Measurements from ENCODE around the gene FAM184B. TPM values are rescaled to one million over a fixed set of nuclear protein-coding genes. Genes with fewer than 3 reads are reported as not detected.

The FAM184B gene
- polyA plus RNA-seq, 1 experiment: 0.01 TPM

DNA sequence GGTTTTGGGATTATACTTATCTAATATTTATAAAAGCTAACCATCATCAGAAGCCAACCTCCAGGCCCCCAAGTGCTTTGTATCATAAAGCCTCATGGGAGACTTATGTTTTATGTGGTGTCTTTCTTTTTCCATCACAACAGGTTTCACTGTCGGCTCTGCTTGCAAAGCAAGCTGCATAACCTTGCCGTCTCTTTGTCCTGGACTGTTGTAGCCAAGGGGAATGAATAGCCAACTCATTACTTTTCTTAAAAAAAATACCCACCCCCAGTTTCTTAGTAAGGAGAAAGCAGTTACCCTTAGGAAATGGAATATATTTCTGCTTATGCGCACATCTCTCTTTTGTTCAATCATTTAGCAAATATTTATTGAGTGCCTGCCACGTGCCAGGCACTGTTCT lies 40.7 kb downstream of the FAM184B start:
- ChIA-PET CTCF (interaction anchor here (0.9 to 1.4 kb wide), 2 partner anchors 22 to 39 kb away, joined by 3 read pairs; no protein-coding TSS in a partner anchor), POLR2A (no interaction called here)
- Histone ChIP-seq H3K27me3 (ENCODE audit: control insufficient read depth, insufficient read depth, low read length) (no peaks in the 10 kb centered on the region), H3K4me3 (ENCODE audit: low read depth, low read length) (no peak overlapping the region), H3K36me3 (ENCODE audit: control insufficient read depth, insufficient read depth, low read length) (no peaks in the 10 kb centered on the region)
- TF ChIP-seq, protein P1, sequence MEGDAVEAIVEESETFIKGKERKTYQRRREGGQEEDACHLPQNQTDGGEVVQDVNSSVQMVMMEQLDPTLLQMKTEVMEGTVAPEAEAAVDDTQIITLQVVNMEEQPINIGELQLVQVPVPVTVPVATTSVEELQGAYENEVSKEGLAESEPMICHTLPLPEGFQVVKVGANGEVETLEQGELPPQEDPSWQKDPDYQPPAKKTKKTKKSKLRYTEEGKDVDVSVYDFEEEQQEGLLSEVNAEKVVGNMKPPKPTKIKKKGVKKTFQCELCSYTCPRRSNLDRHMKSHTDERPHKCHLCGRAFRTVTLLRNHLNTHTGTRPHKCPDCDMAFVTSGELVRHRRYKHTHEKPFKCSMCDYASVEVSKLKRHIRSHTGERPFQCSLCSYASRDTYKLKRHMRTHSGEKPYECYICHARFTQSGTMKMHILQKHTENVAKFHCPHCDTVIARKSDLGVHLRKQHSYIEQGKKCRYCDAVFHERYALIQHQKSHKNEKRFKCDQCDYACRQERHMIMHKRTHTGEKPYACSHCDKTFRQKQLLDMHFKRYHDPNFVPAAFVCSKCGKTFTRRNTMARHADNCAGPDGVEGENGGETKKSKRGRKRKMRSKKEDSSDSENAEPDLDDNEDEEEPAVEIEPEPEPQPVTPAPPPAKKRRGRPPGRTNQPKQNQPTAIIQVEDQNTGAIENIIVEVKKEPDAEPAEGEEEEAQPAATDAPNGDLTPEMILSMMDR (IDR thresholded peaks at IDR 0.05; ENCODE audit: insufficient read depth, low read depth, low read length): no peak
- DNase-seq (ENCODE audit: low read depth): no peak

DNA sequence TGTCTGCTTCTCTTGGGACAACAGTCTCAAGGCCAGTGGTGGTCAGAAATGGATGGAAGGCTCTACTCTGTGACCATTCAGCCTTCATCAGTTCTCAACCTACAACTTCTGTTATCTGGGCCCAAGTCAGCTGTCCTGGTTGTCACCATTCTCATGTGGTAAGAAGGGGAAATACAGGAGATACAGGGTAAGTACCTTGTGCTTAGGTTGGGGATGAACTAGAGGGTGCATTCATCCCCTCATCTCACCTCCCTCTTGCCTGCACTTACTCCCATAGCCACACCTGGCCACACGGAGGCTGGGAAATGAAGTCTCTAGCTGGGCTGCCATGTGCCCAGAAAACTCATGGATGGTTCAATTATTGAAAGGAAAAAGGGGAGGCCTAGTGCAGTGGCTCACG lies 44.9 kb downstream of the FAM184B start:
- DNase-seq (ENCODE audit: low read depth): no peak
- Histone ChIP-seq H3K36me3 (ENCODE audit: control insufficient read depth, insufficient read depth, low read length) (no peaks in the 10 kb centered on the region), H3K4me3 (ENCODE audit: low read depth, low read length) (no peak overlapping the region), H3K27me3 (ENCODE audit: control insufficient read depth, insufficient read depth, low read length) (no peaks in the 10 kb centered on the region)
- ChIA-PET CTCF (no interaction called here), POLR2A (no interaction called here)
- TF ChIP-seq, protein P1 (IDR thresholded peaks at IDR 0.05; ENCODE audit: insufficient read depth, low read depth, low read length): no peak

DNA sequence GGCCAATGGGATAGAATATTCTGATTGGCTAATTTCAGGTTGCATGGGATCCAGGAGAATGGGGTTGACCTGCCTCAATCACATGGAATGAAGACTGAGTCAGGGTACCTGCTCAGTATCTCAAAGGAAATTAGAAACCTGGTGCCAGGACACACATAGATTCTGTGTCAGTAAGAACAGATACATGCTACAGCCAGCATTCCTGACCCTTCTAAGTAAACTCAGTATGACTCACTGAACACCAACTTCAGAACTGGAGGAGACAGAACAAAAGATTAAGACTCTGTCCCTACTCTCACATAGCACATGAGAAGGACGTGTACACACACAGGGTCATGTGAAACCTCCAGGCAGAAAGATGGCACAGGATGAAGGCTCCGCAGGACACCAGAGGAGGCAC lies 54.5 kb downstream of the FAM184B start:
- ChIA-PET CTCF (no interaction called here), POLR2A (no interaction called here)
- no peak overlapping the region for H3K4me3 ChIP-seq (ENCODE audit: low read depth, low read length)
- H3K36me3 ChIP-seq (ENCODE audit: control insufficient read depth, insufficient read depth, low read length): no peaks in the 10 kb centered on the region
- no peaks in the 10 kb centered on the region; the same call in 1 of the 2 replicates for H3K27me3 ChIP-seq (ENCODE audit: control insufficient read depth, insufficient read depth, low read length)
- no peak for DNase-seq (ENCODE audit: low read depth)
- TF ChIP-seq, protein P1 (IDR thresholded peaks at IDR 0.05; ENCODE audit: insufficient read depth, low read depth, low read length): no peak

DNA sequence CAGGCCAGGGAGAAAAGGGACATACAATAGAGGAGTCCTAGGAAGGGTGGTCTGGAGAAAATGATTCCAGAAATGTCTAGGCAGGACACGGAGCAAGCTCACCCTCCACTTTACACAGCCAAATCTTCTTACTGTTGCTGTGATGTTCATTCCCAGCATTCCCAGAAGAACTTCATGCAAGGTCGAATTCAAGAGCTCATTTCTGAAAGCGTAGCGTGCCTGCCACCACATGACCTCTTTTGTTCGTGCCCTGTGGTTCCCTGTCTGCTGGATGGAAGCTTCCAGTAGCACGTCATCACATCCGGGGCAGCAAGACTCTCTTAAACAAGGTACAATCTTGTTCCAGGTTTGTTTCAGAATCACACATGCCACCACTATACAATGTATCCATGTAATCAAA lies 57.8 kb downstream of the FAM184B start:
- CTCF ChIA-PET: no interaction called here
- TF ChIP-seq, protein P1 (IDR thresholded peaks at IDR 0.05; ENCODE audit: insufficient read depth, low read depth, low read length): no peak
- no peak overlapping the region for H3K4me3 ChIP-seq (ENCODE audit: low read depth, low read length)
- POLR2A ChIA-PET: no interaction called here
- no peaks in the 10 kb centered on the region for H3K36me3 ChIP-seq (ENCODE audit: control insufficient read depth, insufficient read depth, low read length)
- no peaks in the 10 kb centered on the region; the same call in 1 of the 2 replicates for H3K27me3 ChIP-seq (ENCODE audit: control insufficient read depth, insufficient read depth, low read length)
- DNase-seq (ENCODE audit: low read depth): no peak

DNA sequence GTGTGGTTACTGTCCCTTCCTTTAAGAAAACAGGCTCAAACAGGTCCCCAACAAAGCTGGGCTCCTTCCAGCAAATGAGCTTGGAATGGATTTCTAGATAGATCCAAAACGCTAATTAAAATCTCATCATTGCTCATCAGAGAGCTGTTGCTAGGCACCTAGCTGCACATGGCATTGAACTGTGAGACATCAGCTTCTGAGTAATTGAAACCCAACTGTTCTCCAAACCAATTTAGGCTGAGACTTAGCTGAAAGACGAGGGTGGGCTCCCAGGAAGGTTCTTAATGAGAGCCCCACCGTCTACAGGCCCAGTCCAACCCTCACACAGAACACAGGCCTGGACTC lies 59.1 kb downstream of the FAM184B start:
- H3K4me3 ChIP-seq (ENCODE audit: low read depth, low read length): no peak overlapping the region
- TF ChIP-seq, protein P1 (IDR thresholded peaks at IDR 0.05; ENCODE audit: insufficient read depth, low read depth, low read length): no peak
- ChIA-PET POLR2A (no interaction called here), CTCF (no interaction called here)
- no peaks in the 10 kb centered on the region; the same call in 1 of the 2 replicates for H3K27me3 ChIP-seq (ENCODE audit: control insufficient read depth, insufficient read depth, low read length)
- H3K36me3 ChIP-seq (ENCODE audit: control insufficient read depth, insufficient read depth, low read length): no peaks in the 10 kb centered on the region
- DNase-seq (ENCODE audit: low read depth): no peak

All from BJ (cell line).